PC-9 (cell line): ENCODE results near the gene HSD17B11.

Source experiments
- EZH2 ChIP-seq: fragments of 200-600 bp; sonication (generic); IDR thresholded peaks from 2 replicates; pipeline ENCODE4 v1.8.0; 2017; ENCODE audit warnings: antibody characterized with exemption, low read depth
- TF ChIP-seq, protein P1 (sequence below): fragments of 200-600 bp; sonication (generic); conservative IDR thresholded peaks from 2 replicates; pipeline ENCODE4 v1.6.1; 2017; ENCODE audit warnings: mixed run types, antibody characterized with exemption, mild to moderate bottlenecking, moderate library complexity

DNA sequence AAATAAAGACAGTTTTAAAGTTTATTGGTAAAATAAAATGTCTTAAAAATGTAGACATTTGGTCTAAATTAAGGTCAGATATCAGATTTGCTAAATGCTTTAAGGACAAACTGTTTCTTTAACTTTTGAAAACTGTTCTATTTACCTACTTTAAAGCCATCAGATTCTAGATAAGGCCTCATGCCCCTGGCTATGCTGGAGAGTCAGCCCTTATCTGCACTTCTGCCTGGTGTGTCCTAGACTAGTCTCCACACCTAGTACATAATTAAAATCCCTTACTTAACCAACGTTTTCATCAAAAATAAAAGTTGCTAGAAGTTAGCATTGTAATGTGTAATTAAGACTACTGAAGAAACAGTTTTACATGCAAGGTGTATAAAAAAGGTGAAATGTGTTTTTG lies 25.6 kb downstream of the HSD17B11 start:
- TF ChIP-seq, protein P1, sequence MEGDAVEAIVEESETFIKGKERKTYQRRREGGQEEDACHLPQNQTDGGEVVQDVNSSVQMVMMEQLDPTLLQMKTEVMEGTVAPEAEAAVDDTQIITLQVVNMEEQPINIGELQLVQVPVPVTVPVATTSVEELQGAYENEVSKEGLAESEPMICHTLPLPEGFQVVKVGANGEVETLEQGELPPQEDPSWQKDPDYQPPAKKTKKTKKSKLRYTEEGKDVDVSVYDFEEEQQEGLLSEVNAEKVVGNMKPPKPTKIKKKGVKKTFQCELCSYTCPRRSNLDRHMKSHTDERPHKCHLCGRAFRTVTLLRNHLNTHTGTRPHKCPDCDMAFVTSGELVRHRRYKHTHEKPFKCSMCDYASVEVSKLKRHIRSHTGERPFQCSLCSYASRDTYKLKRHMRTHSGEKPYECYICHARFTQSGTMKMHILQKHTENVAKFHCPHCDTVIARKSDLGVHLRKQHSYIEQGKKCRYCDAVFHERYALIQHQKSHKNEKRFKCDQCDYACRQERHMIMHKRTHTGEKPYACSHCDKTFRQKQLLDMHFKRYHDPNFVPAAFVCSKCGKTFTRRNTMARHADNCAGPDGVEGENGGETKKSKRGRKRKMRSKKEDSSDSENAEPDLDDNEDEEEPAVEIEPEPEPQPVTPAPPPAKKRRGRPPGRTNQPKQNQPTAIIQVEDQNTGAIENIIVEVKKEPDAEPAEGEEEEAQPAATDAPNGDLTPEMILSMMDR: no peak
- TF ChIP-seq EZH2: no peak
